ENCODE results near the gene IL10RB. TPM values are rescaled to one million over a fixed set of nuclear protein-coding genes. Genes with fewer than 3 reads are reported as not detected.

Gene IL10RB
- total and polyA plus RNA-seq, 2 of the 4 experiments (the other 2 are of a cell fraction): 20.1 to 45.2 TPM

GRCh38 chr21:33262921-33263320 lies 3.2 kb upstream of the IL10RB start:
- dilution Hi-C loops (cut with HindIII; ENCODE audit: low sequenced_read_pairs, unreplicated experiment) (no loop called here), intact Hi-C loops (cut with micrococcal nuclease) (no loop called here), in situ Hi-C loops (cut with MboI; ENCODE audit: low sequenced_read_pairs) (no loop called here)
- H3K56ac ChIP-seq (ENCODE audit: extremely low read depth, insufficient read depth, low read length): no peak overlapping the region
- DNase-seq (no peak), ATAC-seq (ENCODE audit: low read depth) (no peak)
- TF ChIP-seq CTCF (conservative IDR thresholded peaks at IDR 0.05; ENCODE audit: low read depth, low read length) (no peak), MAZ (IDR thresholded peaks at IDR 0.05; ENCODE audit: borderline replicate concordance, low read depth, low read length) (no peak), USF2 (IDR thresholded peaks at IDR 0.05; ENCODE audit: low read depth, low read length) (no peak), RAD21 (IDR thresholded peaks at IDR 0.05; ENCODE audit: low read length) (no peak), FOS (IDR thresholded peaks at IDR 0.05; ENCODE audit: low read depth, low read length) (no peak), MAFK (IDR thresholded peaks at IDR 0.05; ENCODE audit: low read depth, low read length) (no peak), CEBPB (IDR thresholded peaks at IDR 0.05; ENCODE audit: low read depth, low read length) (no peak), CHD1 (IDR thresholded peaks at IDR 0.05; ENCODE audit: low read depth, low read length) (no peak), SMC3 (IDR thresholded peaks at IDR 0.05; ENCODE audit: low read depth, low read length) (no peak), NFE2L2 (IDR thresholded peaks at IDR 0.05; ENCODE audit: low read depth, low read length) (no peak), MXI1 (IDR thresholded peaks at IDR 0.05; ENCODE audit: borderline replicate concordance, low read depth, low read length) (no peak), ELK1 (IDR thresholded peaks at IDR 0.05; ENCODE audit: borderline replicate concordance, low read depth, low read length) (no peak), RCOR1 (IDR thresholded peaks at IDR 0.05; ENCODE audit: insufficient replicate concordance, low read length) (no peak), BHLHE40 (IDR thresholded peaks at IDR 0.05; ENCODE audit: low read depth, low read length) (no peak), POLR2A (IDR thresholded peaks at IDR 0.05; ENCODE audit: low read depth, low read length) (no peak), RFX5 (IDR thresholded peaks at IDR 0.05; ENCODE audit: low read depth, low read length) (no peak)
- no peak overlapping the region for H2AK5ac ChIP-seq (ENCODE audit: low read depth, low read length)
- 100% methylated on average over 5 of the region's 11 CpGs; no CpG with 5 or more reads in 1 of the 2 experiments for WGBS, 2 experiments (ENCODE audit: extremely low coverage in 2 of 2, insufficient read length in 1 of 2)
- H3K4me2 ChIP-seq (ENCODE audit: low read depth, low read length): no peak overlapping the region
- peaks cover 4% of the 10 kb centered on the region for H3K4me1 ChIP-seq (ENCODE audit: control insufficient read depth, insufficient read depth, low read length)
- H2BK5ac ChIP-seq (ENCODE audit: low read depth, low read length, poor library complexity, severe bottlenecking): no peak overlapping the region
- no peaks in the 10 kb centered on the region for H4K20me1 ChIP-seq (ENCODE audit: insufficient read depth, low read length)
- H3K79me1 ChIP-seq (ENCODE audit: low read depth in 1 of 2, low read length in 2 of 2): peaks cover 20 to 21% of the 10 kb centered on the region in 2 experiments; a peak in 3 of 4 replicates
- H3K27ac ChIP-seq (ENCODE audit: insufficient read depth, low read length): no peak overlapping the region
- H3K9me3 ChIP-seq (ENCODE audit: control insufficient read depth, insufficient read depth, low read length): no peaks in the 10 kb centered on the region
- no peak overlapping the region for H2AK9ac ChIP-seq (replicated peaks; ENCODE audit: low read depth, low read length, poor library complexity)
- ChIA-PET CTCF (no interaction called here), POLR2A (ENCODE audit: unreplicated experiment) (no interaction called here)
- no peaks in the 10 kb centered on the region for H3K27me3 ChIP-seq (ENCODE audit: control insufficient read depth, insufficient read depth, low read length)
- H3K4ac ChIP-seq (ENCODE audit: low read depth, low read length): no peak overlapping the region
- no peak overlapping the region for H3K14ac ChIP-seq (replicated peaks; ENCODE audit: low read depth, low read length)
- H3K4me3 ChIP-seq (ENCODE audit: insufficient read depth, low read depth, low read length): no peak overlapping the region
- peaks cover 4% of the 10 kb centered on the region; the same call in 1 of the 2 replicates for H3K36me3 ChIP-seq (ENCODE audit: control insufficient read depth, insufficient read depth, low read length)
- H3K18ac ChIP-seq (ENCODE audit: low read depth, low read length): no peak overlapping the region
- no peak overlapping the region for H2BK15ac ChIP-seq (ENCODE audit: low read depth, low read length)
- no peak overlapping the region for H3K9ac ChIP-seq (ENCODE audit: low read depth, low read length)
- no peak overlapping the region for H4K5ac ChIP-seq (ENCODE audit: low read depth, low read length)
- H4K91ac ChIP-seq (ENCODE audit: insufficient read depth, low read depth, low read length): no peak overlapping the region
- BruUV-seq (replicated peaks): no TSS peak
- H3K23ac ChIP-seq (ENCODE audit: low read depth, low read length): no peak overlapping the region
- H3K9me1 ChIP-seq (ENCODE audit: insufficient read depth, low read length): peaks cover 12% of the 10 kb centered on the region
- no peak overlapping the region for H2BK20ac ChIP-seq (ENCODE audit: low read depth, low read length)
- no peak overlapping the region for H2AFZ ChIP-seq (replicated peaks; ENCODE audit: low read length, poor library complexity)
- H4K8ac ChIP-seq (ENCODE audit: low read depth in 2 of 2, low read length in 2 of 2): no peak overlapping the region
- no peak overlapping the region for H2BK120ac ChIP-seq (ENCODE audit: low read depth, low read length)

Measured in IMR-90 (cell line).